Hepatocyte (in vitro differentiated cells): ENCODE results near the gene ZDHHC1. TPM values are rescaled to one million over a fixed set of nuclear protein-coding genes. Genes with fewer than 3 reads are reported as not detected.
A peak's percentile ranks its signal among the peaks of the same experiment; 100 is the strongest.

Source experiments
- DNase-seq: peaks from one replicate; pipeline ENCODE4 v3.0.0-alpha.2; 2016; ENCODE audit warnings: low spot score
- H2AFZ ChIP-seq: fragments of 200-600 bp; sonication (generic); 2 replicates; pipeline ENCODE4 v1.6.0; 2016; ENCODE audit warnings: antibody characterized with exemption, mild to moderate bottlenecking
- H3K27ac ChIP-seq: fragments of 200-600 bp; sonication (generic); 2 replicates; pipeline ENCODE4 v1.5.1; 2016; ENCODE audit warnings: mild to moderate bottlenecking
- H3K27me3 ChIP-seq: fragments of 200-600 bp; sonication (generic); 2 replicates; pipeline ENCODE4 v1.6.1; 2016
- H3K36me3 ChIP-seq: fragments of 200-600 bp; sonication (generic); replicated peaks from 2 replicates; pipeline ENCODE4 v1.5.1; 2016; ENCODE audit warnings: low read depth; ENCODE audit not compliant: insufficient read depth
- H3K4me1 ChIP-seq: fragments of 200-600 bp; sonication (generic); 2 replicates; pipeline ENCODE4 v1.5.1; 2016; ENCODE audit warnings: mild to moderate bottlenecking, moderate library complexity; ENCODE audit not compliant: insufficient read depth
- H3K4me2 ChIP-seq: fragments of 200-600 bp; sonication (generic); 2 replicates; pipeline ENCODE4 v1.6.0; 2016
- H3K4me3 ChIP-seq: fragments of 200-600 bp; sonication (generic); 2 replicates; pipeline ENCODE4 v1.5.1; 2016; ENCODE audit warnings: mild to moderate bottlenecking
- H3K79me2 ChIP-seq: fragments of 200-600 bp; sonication (generic); 2 replicates; pipeline ENCODE4 v1.6.0; 2017; ENCODE audit warnings: mild to moderate bottlenecking
- H3K9me2 ChIP-seq: fragments of 200-600 bp; sonication (generic); replicated peaks from 2 replicates; pipeline ENCODE4 v1.6.0; 2017; ENCODE audit warnings: mild to moderate bottlenecking; ENCODE audit not compliant: insufficient read depth
- H3K9me3 ChIP-seq: fragments of 200-600 bp; sonication (generic); 2 replicates; pipeline ENCODE4 v1.5.1; 2016; ENCODE audit warnings: low read depth, mild to moderate bottlenecking
- H4K20me1 ChIP-seq: fragments of 200-600 bp; sonication (generic); 2 replicates; pipeline ENCODE4 v1.6.0; 2016; ENCODE audit warnings: mild to moderate bottlenecking; ENCODE audit not compliant: insufficient read depth, poor library complexity, severe bottlenecking
- EZH2 ChIP-seq: fragments of 200-600 bp; sonication (generic); IDR thresholded peaks from 2 replicates; pipeline ENCODE4 v1.6.1; 2016; ENCODE audit warnings: antibody characterized with exemption, mild to moderate bottlenecking, borderline replicate concordance
- EZH2phosphoT487 ChIP-seq: fragments of 200-600 bp; sonication (generic); IDR thresholded peaks from one replicate; pipeline ENCODE4 v1.6.1; 2018; ENCODE audit warnings: antibody characterized with exemption, mild to moderate bottlenecking, low read depth, moderate library complexity; ENCODE audit not compliant: unreplicated experiment, severe bottlenecking
- WGBS: methylation state at CpG from one replicate; pipeline ENCODE4 v1.1.6; 2016; ENCODE audit warnings: low lambda C conversion rate; ENCODE audit errors: missing lambda C conversion rate; 5-methylcytosine and 5-hydroxymethylcytosine counted together
- polyA plus RNA-seq: library from polyadenylated mRNA; unstranded; fragments of >200 nt; fragmentation: Nextera tagmentation; extraction: Ambion mirVana; gene quantifications from 2 replicates; pipeline ENCODE4 v1.2.1, GENCODE V29; 2016
- total RNA-seq: library from RNA; depleted of rRNA; stranded (reverse); fragments of >200 nt; gene quantifications from 2 replicates; pipeline ENCODE4 v1.2.3, GENCODE V29; 2014
- TF ChIP-seq, protein P1 (sequence below): fragments of 200-600 bp; sonication (generic); IDR thresholded peaks from 2 replicates; pipeline ENCODE4 v1.5.1; 2016; ENCODE audit warnings: antibody characterized with exemption, mild to moderate bottlenecking; ENCODE audit not compliant: poor library complexity

ZDHHC1 gene
- total and polyA plus RNA-seq, 2 experiments from 2014 or later: 5.9 to 10.6 TPM

DNA sequence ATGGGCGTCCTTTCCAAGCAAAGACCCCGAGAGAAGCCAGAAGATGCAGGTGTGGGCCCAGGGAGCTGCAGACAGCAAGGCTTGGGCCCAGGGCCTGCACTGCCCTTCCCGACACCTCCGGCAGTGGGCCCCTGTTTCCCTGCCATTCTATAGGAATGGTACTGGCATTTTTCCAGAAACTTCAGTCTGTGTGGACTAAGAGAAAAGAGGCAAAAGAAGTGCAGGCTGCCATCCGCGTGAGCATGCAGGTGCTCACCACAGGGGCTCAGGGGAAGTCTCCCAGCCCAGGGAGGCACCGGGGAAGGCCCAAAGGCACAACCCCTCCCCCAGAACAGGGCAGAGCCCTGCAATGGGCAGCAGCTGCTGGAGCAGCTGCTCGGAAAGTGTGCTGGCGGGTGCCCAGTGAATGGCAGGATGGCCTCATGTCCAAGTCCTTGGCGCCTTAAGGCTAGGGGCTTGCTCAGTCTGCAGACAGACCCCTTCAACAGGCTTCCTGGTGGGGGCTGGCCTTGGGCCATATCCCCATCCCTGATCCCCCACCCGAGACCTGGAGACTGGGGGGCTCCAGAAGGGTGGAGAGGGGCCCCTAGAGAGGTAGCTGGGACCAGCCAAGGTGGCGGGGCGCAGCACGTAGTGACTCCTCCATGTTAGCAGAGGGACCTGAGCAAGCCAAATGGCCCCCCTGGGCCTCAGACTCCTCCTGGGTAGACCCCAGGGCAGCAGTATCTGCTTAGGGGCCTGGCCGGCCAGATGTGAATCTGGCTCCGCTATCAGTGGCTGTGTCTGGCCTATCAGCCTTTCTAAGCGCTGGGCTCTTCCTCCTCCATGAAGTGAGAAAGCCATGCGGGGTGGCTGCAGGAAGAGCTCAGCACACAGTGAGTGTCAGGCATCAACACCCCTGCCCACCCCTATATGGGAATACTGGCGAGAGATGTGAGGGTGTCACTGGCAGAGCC, 16.2 kb downstream of the ZDHHC1 start:
- Histone ChIP-seq H3K4me2 (peak overlapping the region; percentile 57), H3K36me3 (no peaks in the 10 kb centered on the region)

DNA sequence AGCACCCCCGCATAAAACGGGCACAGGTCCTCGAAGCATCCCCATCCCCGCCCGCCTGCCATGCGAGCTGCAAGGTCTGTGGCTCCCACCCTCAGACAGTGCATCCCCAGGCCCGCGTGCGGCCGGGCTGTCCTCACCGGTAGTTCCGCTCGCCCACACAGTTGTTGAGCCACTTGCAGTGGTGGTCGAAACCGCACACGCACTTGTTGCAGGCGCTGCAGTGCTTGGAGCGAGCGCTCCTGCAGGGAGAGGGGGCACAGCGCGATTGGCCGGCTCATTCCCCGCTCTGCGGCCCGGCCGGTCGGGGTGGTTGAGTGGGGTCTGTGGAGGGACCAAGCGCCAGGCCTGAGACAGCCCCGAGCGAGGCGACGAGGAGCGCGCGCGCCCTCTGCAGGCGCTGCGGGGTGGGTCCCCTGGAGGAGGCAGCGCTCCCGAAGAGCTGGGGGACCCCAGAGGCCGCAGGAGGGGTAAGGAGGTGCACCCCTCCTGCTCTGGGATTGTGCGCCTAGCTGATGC, 17.0 kb downstream of the ZDHHC1 start:
- Histone ChIP-seq H3K79me2 (no peaks in the 10 kb centered on the region), H3K27ac (no peak overlapping the region), H2AFZ (no peak overlapping the region), H3K36me3 (no peaks in the 10 kb centered on the region), H3K4me3 (no peak overlapping the region), H3K4me2 (peak overlapping the region; percentile 57), H3K9me2 (no peaks in the 10 kb centered on the region), H3K4me1 (peaks cover 18% of the 10 kb centered on the region), H4K20me1 (no peaks in the 10 kb centered on the region), H3K9me3 (no peaks in the 10 kb centered on the region), H3K27me3 (peaks cover 14% of the 10 kb centered on the region)
- 42% methylated on average over 30 of the region's 42 CpGs for WGBS
- TF ChIP-seq EZH2: no peak
- TF ChIP-seq, protein P1, sequence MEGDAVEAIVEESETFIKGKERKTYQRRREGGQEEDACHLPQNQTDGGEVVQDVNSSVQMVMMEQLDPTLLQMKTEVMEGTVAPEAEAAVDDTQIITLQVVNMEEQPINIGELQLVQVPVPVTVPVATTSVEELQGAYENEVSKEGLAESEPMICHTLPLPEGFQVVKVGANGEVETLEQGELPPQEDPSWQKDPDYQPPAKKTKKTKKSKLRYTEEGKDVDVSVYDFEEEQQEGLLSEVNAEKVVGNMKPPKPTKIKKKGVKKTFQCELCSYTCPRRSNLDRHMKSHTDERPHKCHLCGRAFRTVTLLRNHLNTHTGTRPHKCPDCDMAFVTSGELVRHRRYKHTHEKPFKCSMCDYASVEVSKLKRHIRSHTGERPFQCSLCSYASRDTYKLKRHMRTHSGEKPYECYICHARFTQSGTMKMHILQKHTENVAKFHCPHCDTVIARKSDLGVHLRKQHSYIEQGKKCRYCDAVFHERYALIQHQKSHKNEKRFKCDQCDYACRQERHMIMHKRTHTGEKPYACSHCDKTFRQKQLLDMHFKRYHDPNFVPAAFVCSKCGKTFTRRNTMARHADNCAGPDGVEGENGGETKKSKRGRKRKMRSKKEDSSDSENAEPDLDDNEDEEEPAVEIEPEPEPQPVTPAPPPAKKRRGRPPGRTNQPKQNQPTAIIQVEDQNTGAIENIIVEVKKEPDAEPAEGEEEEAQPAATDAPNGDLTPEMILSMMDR: peak; percentile 71
- peak; percentile 72 for DNase-seq

More for the DNA sequence above, 16.2 kb downstream of the ZDHHC1 start:
- H2AFZ ChIP-seq: no peak overlapping the region
- no peaks in the 10 kb centered on the region for H3K9me3 ChIP-seq
- H3K9me2 ChIP-seq: no peaks in the 10 kb centered on the region
- H3K79me2 ChIP-seq: no peaks in the 10 kb centered on the region
- H3K27me3 ChIP-seq: peaks cover 8% of the 10 kb centered on the region
- WGBS: 81% methylated on average over 19 of the region's 19 CpGs
- H3K4me3 ChIP-seq: no peak overlapping the region
- no peak for DNase-seq
- TF ChIP-seq EZH2: no peak
- TF ChIP-seq EZH2phosphoT487: no peak
- TF ChIP-seq, protein P1: no peak
- H4K20me1 ChIP-seq: no peaks in the 10 kb centered on the region
- H3K4me1 ChIP-seq: peaks cover 20% of the 10 kb centered on the region
- no peak overlapping the region for H3K27ac ChIP-seq

DNA sequence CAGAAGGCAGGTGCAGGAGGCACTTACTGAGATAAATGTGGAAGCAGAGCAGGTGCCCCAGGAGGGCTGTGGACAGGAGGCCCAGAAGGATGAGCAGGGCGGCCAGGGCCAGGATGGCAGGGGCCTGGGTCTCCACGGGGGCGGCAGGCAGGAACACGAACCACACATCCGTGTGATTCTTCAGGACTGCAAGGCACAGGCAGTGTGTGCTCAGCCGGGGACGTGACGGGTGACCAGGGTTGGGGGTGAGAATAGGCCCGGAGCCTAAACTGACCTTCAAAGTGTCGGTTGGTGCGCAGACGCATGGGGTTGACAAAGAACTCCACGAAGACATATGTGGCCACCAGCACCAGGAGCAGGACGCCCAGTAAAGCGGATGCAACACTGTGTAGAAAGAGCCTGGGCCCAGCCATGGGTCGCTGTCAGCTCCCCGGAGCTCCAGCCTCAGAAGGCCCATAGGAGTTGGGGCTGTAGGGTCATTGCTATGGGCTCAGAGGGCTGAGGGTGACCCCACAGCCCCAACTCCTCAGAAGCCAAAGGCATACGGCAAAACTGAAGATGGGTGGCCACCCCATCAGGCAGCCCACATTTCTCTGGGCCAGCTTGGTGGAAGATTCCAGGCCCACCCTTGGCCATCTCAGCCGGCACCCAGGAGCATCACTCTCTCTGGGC, 17.6 kb downstream of the ZDHHC1 start:
- no peak for DNase-seq
- H3K4me3 ChIP-seq: no peak overlapping the region
- TF ChIP-seq, protein P1: no peak
- TF ChIP-seq EZH2phosphoT487 (no peak), EZH2 (no peak)
- no peaks in the 10 kb centered on the region for H3K9me2 ChIP-seq
- H3K79me2 ChIP-seq: no peaks in the 10 kb centered on the region
- 93% methylated on average over 19 of the region's 19 CpGs for WGBS
- H3K36me3 ChIP-seq: no peaks in the 10 kb centered on the region
- H3K4me2 ChIP-seq: no peak overlapping the region
- peaks cover 18% of the 10 kb centered on the region for H3K4me1 ChIP-seq
- H3K27me3 ChIP-seq: peaks cover 20% of the 10 kb centered on the region
- H2AFZ ChIP-seq: no peak overlapping the region
- H3K9me3 ChIP-seq: no peaks in the 10 kb centered on the region
- H4K20me1 ChIP-seq: no peaks in the 10 kb centered on the region
- no peak overlapping the region for H3K27ac ChIP-seq
